Gastrocnemius medialis (tissue), 4 donors: Measurements from ENCODE around the gene SHANK3.

Experiments
- POLR2A ChIP-seq, 2 donors: fragments of 450-650 bp; IDR thresholded peaks; one replicate each; pipeline ENCODE4 v1.6.1; 2017; ENCODE audit warnings: antibody characterized with exemption in 2 of 2, mild to moderate bottlenecking in 2 of 2, moderate library complexity in 2 of 2
- TF ChIP-seq, protein P1 (sequence below), 5 experiments: fragments of 450-650 bp in 3 of 5; fragments of 200-600 bp in 2 of 5; sonication (generic) in 2 of 5; IDR thresholded peaks in 4 of 5; conservative IDR thresholded peaks in 1 of 5; 1 replicate in 4 of 5; 2 replicates in 1 of 5; pipeline ENCODE4 v1.5.1; 2016 to 2019; ENCODE audit warnings: antibody characterized with exemption in 5 of 5, mild to moderate bottlenecking in 3 of 5, moderate library complexity in 3 of 5

DNA sequence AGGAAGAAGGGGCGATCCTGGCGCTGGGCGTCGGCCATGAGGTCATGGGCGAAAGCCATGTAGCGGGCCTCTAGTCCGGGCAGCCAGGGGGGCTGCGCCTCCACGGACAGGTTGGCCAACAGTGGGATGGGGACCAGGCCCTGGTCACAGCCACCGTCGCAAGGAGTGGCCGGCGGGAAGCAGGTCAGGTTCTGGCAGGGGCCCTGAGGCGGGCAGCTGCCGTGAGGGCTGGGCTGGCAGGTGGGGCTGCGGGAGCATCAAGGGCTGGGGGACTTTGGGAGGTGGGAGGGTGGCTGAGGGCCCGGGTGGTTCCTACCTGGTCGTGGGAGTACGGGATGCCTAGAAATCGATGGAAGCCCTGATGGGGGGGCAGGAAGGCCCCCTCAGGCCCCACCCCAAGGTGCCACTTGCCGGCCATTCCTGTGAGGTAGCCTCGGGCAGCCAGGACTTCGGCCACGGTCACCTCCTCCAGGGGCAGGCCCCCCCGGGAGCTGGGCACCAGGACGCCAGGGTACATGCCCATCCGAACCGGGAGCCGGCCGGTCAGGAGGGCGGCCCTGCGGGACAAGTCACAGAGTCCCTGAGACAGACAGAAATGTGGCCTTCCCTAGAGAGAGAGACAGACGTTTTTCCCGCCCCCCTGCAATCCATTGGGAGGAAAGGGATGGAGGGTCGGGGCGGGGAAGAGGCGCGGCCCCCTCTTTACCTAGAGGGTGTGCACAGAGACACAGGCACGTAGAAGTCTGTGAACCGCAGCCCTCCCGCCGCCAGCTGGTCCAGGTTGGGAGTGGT is 45.6 kb upstream of the SHANK3 start:
- TF ChIP-seq, protein P1, sequence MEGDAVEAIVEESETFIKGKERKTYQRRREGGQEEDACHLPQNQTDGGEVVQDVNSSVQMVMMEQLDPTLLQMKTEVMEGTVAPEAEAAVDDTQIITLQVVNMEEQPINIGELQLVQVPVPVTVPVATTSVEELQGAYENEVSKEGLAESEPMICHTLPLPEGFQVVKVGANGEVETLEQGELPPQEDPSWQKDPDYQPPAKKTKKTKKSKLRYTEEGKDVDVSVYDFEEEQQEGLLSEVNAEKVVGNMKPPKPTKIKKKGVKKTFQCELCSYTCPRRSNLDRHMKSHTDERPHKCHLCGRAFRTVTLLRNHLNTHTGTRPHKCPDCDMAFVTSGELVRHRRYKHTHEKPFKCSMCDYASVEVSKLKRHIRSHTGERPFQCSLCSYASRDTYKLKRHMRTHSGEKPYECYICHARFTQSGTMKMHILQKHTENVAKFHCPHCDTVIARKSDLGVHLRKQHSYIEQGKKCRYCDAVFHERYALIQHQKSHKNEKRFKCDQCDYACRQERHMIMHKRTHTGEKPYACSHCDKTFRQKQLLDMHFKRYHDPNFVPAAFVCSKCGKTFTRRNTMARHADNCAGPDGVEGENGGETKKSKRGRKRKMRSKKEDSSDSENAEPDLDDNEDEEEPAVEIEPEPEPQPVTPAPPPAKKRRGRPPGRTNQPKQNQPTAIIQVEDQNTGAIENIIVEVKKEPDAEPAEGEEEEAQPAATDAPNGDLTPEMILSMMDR (IDR thresholded peaks at IDR 0.05 in 4 of 5, conservative IDR thresholded peaks at IDR 0.05 in 1 of 5): no peak
- no peak for TF ChIP-seq POLR2A (IDR thresholded peaks at IDR 0.05)
